ENCODE data around the gene MLLT3.

MLLT3 gene

DNA sequence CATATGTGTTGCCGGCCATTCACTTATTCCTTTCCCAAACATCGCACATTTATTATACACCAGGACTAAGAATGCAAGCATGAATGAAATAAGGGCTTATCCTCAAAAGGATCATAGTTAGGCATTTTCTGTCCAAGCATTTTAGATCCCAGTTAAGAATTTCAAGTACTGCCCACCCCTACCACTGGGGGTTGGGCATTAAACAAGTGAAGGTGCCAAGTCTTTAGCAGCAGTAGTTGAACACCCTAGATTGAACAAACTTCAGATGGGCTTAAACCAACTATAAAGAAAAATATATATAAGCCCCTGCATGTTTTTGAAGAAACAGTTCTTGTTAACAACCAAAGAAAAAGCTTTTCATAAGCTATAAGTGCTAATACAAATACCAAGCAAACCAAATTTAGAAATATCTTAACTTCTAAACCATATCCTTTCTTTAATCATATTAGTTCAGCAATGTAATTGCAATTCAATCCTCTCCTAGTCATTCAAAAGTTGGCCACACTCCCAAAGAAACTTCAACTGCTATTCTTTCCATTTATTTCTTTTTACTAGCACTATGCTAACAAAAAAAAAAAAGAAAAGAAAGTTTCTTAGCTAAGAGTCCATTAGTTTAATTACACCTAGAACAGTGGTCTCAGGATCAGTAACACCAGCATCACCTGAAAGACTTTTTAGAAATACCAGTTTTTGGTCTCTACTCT, 149.8 kb downstream of the MLLT3 start:
- DNase-seq = no peak

DNA sequence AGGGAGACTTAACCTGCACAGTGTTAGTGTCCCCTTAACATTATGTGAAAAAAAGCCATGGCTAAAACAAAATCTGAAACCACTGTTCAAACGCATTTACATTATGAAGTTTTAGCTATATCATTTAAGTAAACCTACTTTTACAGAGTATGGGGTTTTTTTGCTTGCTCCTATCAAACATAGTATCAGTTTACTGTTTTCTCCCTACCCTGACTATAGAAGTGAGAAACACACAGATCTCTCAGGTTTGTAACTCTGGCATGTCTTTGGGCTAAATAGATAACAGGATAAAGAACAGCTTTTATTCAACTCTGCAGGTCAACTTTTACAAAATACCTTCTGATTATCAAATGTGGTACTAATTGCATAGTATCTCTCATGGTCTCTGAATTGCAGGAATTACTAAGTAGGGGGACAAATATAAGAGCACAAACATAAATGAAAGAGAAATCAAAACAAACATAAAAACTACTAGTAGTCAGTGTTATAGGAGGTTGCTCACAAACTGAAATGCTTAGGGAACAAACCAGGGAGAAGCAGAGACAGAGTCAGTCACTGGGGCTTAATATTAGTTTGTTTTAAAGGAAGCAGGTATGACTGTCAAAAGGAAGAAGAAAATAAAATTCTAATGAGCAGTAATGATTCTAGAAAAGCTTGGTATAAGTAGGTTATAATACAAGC, 155.8 kb downstream of the MLLT3 start:
- no peak for DNase-seq

DNA sequence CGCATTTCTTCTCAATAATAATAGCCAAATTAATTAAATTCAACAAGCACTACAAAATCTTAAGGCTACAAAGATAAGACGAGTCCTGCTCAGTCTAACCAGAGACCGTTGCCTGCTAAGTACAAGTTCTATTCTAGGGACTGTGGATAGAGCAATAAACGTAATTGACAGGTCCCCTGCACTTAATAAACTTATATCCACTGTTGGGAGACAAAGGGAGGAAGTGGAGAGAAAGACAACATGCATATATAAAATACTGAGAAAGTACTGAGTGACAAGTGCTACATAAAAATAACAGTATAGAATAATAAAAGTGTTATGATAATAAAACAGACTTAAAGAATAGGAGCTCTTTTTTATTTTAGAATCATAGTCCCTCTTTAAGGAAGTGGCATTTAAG, 158.1 kb downstream of the MLLT3 start:
- no peak for DNase-seq

DNA sequence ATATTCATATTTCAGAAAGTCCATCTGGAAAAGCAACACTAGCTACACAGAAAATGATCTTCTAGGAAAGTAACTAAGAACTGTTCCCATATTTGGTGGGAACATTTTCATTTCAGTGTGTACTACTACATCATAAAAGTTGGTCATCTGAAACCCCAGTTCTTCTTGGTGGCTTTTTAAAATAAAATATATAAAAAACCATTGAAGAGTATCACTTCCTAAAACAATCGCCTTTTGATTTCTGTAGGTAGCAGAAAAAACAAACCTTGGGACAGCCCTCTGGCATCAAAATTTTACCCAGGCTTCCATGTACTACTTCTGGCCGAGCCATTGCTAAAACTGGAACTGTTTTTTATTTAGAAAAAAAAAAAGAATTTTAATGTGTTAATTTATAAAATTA, 158.5 kb downstream of the MLLT3 start:
- no peak for DNase-seq

DNA sequence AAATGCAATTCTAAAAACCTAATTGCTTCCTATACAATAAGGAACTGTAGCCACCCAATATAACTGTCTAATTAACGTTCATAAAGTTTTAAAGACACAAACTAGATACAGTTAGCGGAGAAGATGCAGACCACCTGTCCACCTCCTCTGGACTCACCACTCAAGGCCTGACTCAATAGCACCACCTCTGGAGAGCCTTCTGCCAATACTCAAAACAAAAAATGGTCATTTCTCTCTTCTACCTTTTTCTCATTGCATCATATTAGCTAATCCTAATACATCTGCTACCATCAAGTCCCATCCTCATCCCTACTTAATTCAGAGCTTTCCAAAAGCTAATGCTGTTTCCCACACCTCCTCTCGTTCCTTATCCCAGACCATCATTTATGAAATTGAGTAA, 159.9 kb downstream of the MLLT3 start:
- no peak for DNase-seq

DNA sequence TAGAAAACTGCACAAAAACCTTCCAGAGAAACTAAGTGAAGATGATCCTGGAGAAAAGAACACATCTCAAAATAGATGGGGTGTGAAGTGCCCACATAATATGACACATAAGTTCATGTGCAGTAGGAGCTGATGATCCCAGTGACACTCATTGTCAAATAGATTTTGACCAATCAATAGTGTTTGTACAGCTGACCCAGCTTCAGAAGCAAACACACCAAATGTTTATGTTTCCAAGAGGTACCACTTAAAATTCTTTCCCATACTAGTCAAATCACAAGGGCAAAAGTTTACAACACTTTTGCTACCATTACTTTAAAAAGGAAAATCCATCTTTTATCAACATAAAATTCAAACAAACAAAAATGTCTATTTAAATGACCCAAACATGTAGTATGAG, 175.0 kb downstream of the MLLT3 start:
- no peak for DNase-seq

DNA sequence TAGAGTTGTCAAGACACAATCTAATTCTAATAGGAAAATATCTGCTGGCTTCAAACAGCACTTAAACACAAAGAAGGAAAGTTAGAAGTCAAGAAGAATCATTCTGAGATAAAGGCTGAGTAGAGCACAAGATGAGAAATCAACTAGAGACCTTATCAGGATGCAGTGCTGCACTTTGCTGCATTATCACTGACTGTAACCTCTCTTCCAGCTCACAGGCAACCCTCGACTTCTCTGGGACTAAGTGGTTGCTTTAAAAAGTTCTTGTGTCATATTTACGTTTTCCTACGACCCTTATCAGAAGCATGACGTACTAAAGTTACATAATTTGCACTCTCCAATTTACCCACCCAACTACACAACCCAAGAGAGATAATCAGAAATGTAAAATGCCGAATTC, 176.1 kb downstream of the MLLT3 start:
- no peak for DNase-seq

DNA sequence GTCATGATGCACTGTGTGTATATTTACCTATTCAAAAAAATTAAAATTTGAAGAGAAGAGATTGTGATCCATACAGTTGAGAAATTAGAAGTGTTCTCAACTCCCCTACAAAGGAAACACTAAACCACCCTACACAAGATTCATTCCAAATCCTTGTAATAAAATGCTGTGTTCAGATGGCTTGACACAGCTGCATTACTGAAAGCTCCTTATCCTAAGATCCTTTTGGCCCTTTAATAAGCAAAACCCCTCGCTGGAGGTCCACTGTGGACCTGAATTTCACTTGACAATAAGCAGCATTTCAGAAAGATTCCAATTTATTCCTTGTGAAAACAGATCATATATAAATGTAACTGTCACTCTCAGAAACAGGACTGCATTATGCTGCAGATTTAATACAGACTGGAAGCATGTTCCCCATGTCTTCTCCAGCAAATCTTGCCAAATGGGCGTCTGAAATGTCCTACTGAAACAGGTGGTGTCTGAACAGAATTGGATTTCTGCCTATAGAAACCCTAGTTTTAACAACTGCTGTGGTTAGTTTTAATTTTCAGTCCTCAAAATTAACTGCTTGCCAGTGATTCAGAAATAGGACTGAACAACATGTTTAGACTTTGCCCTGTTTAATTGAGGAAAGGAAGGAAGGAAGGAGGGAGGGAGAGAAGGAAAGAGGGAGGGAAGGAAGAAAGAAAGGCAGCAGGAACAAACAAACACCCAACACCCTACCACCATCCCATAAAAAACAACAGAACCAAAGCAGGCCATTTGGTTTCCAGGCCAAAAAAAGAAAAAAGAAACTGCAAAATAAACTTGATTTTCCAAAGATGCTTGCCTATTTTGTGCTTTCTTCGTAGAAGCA, 179.6 kb downstream of the MLLT3 start:
- DNase-seq = no peak

DNA sequence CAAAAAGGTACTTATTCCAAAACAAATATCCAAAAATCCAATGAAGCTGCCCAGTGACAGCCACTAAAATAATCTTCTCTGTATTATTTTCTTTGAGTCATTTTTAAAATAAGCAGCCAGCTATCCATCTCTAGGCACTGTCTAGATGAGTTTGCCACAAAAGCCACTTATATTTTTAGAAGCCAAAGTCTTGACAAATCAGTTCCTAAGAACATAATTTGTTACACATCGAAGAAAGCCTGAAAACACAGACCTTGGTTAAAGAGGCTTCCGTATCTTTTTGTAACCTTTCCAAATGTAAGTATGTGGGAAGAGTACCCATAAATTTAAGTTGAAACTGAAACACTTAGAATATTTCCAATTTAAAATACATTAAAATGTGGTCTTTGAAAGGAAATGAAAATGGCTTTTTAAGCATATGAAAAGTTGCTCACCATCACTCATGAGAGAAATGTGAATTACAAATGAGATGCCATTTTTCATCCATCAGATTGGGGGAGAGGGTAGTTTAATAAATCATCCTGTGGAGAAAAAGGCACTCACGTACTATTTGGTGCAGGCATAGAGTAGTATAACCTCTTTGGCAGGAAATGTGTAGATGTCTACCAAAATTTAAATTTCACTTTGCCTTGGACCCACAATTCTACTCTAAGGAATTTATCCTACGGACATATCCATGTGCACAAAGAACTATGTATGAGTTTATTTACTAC, 180.4 kb downstream of the MLLT3 start:
- DNase-seq = no peak

DNA sequence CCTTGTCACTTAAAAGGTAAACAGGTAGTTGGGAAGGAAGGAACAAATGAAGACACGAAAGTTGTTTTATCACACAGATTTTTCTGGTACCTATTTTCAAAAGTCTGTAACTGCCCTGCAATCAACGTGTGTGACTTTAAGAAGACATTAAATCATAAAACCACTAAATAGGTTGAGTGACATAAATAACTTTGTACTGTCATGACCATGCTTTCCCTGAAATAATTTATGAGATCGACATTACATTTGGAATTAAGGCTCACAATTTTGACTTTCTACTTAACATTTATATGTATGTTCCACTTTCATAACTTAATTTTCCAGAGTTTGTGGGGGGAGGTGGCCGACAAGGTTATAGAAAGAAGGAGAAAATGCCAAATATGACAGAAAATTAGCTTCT, 181.1 kb downstream of the MLLT3 start:
- no peak for DNase-seq

DNA sequence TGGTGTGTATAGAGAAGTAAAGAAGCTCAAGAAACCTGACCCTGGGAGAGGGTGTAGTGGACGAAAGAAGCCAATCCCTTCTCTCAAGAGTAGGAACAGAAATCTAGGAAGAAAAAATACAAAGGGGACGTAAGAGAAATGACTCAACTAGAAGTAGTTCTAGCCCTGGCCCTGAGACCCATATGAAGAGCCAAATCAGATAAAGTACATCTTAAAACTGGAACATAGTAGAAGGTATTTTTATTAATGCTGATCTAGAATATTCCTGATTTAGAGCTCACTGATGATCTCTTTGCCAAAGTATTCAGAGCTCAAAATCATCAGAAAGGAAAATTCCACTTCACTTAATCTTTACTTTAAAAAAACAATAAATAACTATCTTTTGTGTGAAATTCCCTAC, 184.8 kb downstream of the MLLT3 start:
- no peak for DNase-seq

DNA sequence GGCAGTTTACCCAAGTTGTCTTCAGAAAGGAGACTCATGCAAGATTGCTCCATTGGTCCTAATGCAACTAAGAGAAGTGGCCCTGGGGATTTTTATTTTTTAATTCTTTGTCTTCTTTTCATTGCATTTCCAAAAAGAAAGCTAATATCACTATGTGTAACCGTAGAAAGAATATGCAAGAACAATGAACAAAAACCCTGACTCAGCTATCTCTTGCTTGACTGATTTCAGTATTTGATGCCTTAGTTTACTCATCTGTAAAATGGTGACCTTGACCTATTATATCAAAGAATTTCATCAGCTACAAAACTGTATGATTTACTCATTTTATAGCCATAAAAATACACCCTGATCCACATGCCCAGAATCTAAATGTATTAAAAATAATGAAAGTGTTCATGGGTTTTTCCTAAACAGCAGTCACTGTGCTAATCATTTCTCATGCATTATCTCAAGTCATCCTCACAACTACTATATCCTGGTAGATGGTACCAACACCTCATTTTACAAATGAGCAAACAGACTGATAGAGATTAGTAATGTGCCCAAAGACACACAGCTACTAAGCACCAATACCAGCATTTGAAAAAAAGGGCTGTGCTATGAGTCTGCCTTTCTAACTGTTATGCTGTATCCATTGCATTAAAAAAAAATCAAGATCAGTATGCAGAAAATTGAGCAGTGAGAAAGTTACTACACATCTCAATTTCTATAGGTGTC, 185.7 kb downstream of the MLLT3 start:
- DNase-seq = no peak

DNA sequence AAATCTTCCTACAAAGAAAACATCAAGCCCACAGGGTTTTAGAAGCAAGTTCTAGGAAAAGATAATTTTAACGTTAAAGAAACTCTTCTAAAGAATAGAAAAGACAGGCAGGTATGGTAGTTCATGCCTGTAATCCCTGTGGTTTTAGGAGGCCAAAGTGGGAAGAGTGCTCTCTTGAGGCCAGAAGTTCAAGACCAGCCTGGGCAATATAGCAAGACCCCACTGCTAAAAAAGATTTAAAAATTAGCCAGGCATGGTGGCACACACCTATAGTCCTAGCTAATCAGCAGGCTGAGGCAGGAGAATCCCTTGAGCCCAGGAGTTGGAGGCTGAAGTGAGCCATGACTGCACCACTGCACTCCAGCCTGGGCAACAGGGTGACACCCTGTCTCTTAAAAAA, 193.3 kb downstream of the MLLT3 start:
- no peak for DNase-seq

DNA sequence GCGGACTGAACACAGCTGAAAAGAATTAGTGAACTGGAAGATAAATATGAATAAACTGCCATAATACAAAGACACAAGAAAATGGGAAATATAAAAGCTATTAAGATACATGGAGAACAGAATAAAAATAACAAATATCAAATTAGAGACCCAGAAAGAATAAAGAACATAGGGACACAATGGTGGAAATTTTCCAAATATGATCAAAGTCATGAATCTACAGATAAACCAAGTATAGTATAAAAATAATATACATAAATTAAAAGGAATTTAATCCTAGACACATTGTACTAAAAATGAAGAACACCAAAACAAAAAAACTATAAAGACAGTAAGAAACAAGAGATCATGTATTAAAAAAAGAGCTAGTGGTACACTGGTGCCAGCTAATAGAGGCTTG, 194.9 kb downstream of the MLLT3 start:
- no peak for DNase-seq

DNA sequence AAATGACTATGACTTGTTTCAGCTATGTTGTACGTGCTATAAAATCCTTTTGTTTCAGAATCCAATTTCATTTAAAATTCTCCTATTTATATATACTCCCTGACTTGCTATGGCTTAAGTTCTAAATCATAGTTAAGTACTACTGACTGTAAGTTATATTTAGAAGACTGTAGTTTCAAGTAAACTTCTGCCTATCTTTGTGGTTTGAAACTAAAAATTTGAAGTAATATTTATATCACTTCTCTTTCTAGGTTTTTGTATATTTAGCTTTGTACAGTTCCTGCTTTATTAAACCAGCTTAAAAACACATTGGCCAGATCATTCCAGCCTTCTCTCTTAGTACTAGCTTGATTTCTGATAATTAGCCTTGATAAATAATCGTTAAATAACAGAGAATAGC, 196.3 kb downstream of the MLLT3 start:
- no peak for DNase-seq

DNA sequence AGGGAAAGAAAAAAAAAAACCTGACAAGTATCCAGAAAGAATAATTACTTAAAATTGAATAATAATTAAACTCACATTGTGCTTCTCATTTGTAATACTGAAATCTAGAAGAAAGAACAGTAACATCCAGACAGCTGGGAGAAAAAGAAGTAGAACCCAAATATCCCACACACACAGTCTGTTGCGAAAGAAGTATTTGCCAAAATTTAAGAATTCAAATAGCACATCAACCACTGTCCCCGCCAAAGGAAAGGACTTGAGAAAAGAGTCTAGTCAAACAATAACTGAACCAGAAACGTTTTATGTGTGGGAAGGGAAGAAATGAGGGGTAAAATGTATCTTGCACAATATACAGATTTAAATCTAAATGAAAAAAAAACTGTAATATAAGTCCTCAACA, 202.8 kb downstream of the MLLT3 start:
- no peak for DNase-seq

DNA sequence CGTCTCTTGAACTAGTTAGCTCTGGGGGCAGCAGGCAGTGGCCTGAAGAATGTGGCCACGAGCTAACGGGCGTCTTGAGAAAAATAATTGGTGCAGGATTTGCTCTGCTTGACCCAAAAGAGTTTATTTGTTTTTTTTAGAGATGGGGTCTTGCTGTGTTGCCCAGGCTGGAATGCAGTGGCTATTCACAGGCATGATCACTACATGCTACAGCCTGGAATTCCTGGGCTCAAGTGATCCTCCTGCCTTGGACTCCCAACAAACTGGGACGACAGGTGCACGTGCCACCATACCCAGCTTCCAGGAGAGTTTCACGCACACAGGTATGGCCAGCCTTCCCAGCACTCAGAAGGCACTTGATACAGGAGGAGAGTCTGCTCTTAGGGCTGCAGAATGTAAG, 203.8 kb downstream of the MLLT3 start:
- no peak for DNase-seq

DNA sequence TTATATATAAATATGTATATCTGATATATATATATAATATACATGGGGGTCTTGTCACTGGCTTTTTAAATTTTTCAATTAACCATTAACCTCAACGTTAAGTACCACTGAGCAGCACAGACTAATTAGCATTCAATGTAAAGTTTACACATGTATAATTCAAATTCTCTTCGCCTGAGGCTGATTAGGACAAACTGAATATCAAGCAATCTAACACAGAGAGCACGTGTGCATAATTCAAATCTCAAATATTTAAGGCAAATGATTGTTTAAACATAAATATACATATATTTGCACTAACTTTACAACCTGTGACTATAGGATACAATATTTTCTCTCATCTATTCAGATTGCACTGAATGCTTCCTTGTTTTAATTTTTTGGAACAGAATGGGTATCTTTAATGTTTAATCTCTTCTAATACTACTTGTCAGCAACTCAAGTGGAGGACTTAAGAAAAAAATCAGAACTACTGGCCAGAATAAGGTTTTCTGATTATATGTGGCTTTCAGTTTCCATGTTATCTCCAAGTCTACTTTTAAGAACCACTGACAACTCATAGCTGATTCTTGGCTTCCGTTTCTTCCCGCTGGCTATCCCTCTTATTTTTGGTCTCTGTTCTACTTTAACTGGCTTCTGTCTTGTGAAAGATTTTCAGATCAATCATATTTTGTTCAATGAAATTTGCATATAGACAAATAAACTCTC, 204.8 kb downstream of the MLLT3 start:
- DNase-seq = no peak

DNA sequence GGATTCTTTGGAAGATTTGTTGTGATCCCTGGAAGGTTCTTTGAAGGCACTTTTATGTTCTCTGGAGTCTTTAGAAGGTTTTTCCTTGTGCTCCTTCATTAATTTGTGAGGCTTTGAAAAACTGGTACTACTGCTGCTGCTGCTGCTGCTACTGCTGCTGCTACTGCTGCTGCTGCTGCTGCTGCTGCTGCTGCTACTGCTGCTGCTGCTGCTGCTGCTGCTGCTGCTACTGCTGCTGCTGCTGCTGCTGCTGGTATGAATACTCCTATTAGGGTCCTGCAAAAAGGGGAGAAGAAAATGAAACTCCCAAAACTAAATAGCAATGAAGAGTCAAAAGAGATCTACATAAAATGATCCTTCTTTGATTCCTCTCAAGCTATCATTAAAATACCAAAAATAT, 208.1 kb downstream of the MLLT3 start:
- DNase-seq = no peak

DNA sequence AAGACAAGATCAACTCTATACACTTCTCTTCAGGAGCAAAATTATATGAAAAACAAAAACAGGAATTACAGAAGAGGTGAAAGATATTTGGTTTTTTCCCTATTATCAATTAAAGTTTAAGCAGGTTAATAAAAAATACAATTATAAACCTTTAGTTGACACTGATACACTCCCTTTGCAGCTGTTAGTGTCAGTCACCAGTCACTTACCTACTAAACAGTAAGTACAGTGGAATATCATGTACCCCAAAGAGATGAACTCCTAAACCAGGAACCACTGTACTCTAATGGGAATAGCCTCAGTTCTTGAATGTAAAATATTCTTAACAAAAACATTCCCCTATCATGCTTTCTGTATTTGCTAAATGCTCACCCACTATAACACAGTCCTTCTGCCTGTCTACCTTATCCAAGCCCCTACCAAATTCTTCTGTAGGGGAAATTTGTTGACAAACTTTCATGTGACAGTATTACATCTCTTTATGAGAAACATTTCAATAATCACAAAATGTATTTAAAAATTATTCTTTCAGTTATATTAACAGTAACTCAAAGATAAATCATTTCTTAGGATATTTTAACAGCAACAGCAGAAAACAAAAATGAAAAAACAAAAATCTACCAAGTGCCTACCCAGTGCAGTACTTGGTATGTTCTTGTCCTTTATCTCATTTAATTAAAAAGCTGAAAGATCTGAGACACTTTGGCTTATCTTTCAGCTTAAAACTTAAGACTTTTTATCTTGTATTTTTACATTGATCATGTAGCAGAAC, 212.8 kb downstream of the MLLT3 start:
- no peak for DNase-seq

DNA sequence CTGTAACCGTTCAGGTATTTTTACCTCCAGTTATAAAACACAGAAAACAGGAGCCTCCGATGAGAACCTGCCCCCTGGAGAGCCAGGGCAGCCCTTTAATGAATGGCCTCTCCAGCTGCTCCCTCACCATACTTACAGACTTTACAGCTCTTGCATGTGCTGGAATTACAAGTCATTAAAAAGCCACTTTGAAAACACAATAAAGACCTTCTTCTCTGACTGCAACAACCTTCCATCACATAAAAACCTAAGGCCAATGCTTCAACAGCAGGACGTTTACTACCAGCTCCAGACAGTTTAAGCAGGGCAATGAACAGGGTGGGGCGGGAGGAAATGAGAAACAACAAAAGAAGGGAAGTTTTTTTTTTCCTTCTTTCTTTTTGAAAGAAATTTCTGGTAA, 213.8 kb downstream of the MLLT3 start:
- no peak for DNase-seq
